Stomach smooth muscle (tissue), 2 donors: Measurements from ENCODE around the gene PLCB2.

Experiments used
- H3K27ac ChIP-seq: one replicate; pipeline ENCODE4 v1.7.0; 2013; ENCODE audit warnings: mild to moderate bottlenecking, low read length, inconsistent platforms
- H3K27me3 ChIP-seq, 2 donors: one replicate each; pipeline ENCODE4 v1.7.0; 2013; ENCODE audit warnings: low read length in 2 of 2; ENCODE audit not compliant: insufficient read depth in 2 of 2, control insufficient read depth in 1 of 2
- H3K36me3 ChIP-seq, 2 donors: one replicate each; pipeline ENCODE4 v1.7.0; 2013; ENCODE audit warnings: low read length in 2 of 2; ENCODE audit not compliant: control insufficient read depth in 2 of 2, insufficient read depth in 2 of 2
- H3K4me1 ChIP-seq: one replicate; pipeline ENCODE4 v1.7.0; 2013; ENCODE audit warnings: low read length; ENCODE audit not compliant: control insufficient read depth, insufficient read depth
- H3K4me3 ChIP-seq, 2 donors: one replicate each; pipeline ENCODE4 v1.7.0; 2013; ENCODE audit warnings: low read length in 2 of 2
- H3K9ac ChIP-seq, 2 donors: one replicate each; pipeline ENCODE4 v1.7.0; 2013; ENCODE audit warnings: low read length in 2 of 2, mild to moderate bottlenecking in 1 of 2
- H3K9me3 ChIP-seq, 2 donors: one replicate each; pipeline ENCODE4 v1.7.0; 2013; ENCODE audit warnings: low read length in 2 of 2; ENCODE audit not compliant: control insufficient read depth in 2 of 2
- donor health status: healthy.
- donor health status: Pancreatic carcinoma.

PLCB2 gene

DNA sequence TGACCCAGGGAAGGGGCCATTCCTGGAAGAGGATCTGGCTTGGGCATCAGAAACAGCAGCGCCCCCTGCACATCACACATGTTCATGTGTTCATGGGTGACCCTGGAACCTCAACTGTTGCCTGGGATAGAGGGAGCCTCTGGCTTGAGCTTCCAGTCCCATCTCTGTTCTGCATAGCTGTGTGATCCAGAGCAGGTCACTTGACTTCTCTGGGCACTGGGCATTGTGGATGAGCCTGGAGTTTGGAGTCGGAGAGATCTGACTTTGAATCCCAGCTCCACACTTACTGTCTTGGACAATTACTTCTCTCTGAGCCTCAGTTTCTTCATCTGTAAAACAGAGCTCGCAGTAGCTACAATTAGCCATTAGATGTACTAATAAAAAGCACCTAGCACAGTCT is 53.3 kb downstream of the PLCB2 start:
- no peak overlapping the region for H3K9ac ChIP-seq
- no peak overlapping the region for H3K27ac ChIP-seq
- H3K4me3 ChIP-seq: no peak overlapping the region
- peaks cover 6 to 10% of the 10 kb centered on the region in 2 donors for H3K27me3 ChIP-seq
- no peaks in the 10 kb centered on the region for H3K36me3 ChIP-seq
- H3K9me3 ChIP-seq: no peaks in the 10 kb centered on the region
- peaks cover 12% of the 10 kb centered on the region for H3K4me1 ChIP-seq

DNA sequence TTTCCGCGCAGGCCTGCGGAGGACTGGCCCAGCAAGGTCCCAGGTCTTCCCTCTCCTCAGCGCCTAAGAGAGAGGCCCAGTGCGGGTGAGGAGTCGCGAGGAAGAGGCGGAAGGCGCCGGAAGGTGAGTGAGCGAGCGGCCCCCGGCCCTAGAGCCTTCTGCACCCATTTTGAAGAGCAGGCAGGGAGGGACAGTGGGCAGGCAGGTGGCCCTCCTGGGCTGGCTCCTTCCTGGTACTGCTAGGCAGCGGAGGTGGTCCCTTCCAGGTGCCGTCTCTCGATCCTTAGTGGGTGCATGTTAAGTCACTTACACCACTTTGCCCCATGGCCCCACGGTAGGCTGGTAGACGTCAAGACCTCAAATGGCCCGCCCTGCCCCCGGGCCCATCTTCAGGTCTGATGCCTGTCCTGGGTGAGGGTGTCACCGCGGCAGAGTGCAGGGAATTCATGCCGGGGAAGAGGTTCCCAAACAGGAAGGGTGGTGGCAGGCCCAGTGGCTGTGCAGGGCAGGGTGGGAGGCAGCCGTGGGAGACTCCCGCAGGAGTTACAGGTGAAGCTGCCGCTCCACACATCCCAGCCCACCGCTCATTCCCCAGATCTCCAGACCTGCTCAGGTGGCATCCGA is 54.5 kb downstream of the PLCB2 start:
- Histone ChIP-seq H3K27ac (no peak overlapping the region), H3K9ac (peak overlapping the region; percentile 4 to 51)

DNA sequence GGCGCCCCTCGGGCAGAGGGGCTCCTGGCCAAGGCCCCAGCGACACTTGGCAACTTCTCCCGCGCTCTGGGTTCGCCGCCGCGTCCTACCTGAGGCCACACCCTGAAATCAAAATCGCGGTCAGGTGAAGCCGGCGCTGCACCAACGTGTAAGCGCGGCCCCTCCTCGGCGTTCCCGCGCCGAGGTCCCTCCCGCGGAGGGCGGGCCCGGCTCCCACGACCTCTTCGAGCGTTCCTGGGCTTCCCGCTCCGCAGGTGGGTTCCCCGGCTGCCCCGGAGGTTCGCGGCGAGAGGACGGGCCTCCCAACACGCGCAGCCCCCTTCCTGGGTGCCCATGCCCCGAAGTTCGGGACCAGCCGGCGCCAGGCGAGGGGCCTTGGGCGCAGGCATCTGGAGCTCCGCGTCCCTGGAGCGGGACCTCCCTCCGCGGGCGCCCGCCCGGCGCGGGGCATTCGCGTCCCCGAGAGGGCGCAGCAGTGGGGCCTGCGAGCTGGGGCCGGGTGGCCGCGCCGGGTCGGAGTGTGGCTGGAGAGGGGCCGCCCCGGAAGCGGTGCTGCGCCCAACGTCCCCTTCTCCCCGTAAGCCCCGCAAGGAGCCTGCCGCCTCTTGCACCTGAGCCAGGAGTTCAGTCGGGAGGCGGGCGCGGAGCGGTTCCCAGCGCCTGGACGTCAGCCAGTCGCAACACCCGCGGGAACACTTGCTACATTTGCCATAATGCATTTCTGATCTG is 55.1 kb downstream of the PLCB2 start:
- Histone ChIP-seq H3K9ac (peak overlapping the region; percentile 4 to 51), H3K4me1 (peaks cover 12% of the 10 kb centered on the region), H3K27me3 (peaks cover 2 to 7% of the 10 kb centered on the region in 2 donors), H3K36me3 (no peaks in the 10 kb centered on the region), H3K9me3 (no peaks in the 10 kb centered on the region), H3K4me3 (peak overlapping the region; percentile 50 to 79), H3K27ac (no peak overlapping the region)

More for the DNA sequence above, 54.5 kb downstream of the PLCB2 start:
- Histone ChIP-seq H3K4me1 (peaks cover 12% of the 10 kb centered on the region), H3K9me3 (no peaks in the 10 kb centered on the region), H3K4me3 (peak overlapping the region; percentile 50 to 79), H3K27me3 (peaks cover 4 to 7% of the 10 kb centered on the region in 2 donors), H3K36me3 (no peaks in the 10 kb centered on the region)

DNA sequence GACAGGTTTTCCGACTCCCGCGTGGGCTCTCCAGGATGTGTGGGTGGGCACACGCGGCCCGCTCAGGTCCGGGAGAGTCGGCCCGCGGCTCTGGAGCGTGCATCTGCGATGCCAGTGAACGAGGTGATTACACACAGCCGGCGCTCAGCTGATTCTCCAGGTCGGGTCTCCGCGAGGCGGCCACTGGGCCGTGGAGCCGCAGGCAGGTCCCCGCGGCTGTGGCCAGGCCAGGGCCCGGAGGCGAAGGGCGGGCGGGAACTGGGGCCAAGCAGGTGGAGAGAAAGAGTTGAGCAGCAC is 55.6 kb downstream of the PLCB2 start:
- no peak overlapping the region for H3K9ac ChIP-seq
- peaks cover 12% of the 10 kb centered on the region for H3K4me1 ChIP-seq
- H3K27me3 ChIP-seq: peaks cover 2 to 7% of the 10 kb centered on the region in 2 donors
- H3K4me3 ChIP-seq: peak overlapping the region in 1 of 2 donors; percentile 79
- H3K9me3 ChIP-seq: no peaks in the 10 kb centered on the region
- no peak overlapping the region for H3K27ac ChIP-seq
- no peaks in the 10 kb centered on the region for H3K36me3 ChIP-seq

DNA sequence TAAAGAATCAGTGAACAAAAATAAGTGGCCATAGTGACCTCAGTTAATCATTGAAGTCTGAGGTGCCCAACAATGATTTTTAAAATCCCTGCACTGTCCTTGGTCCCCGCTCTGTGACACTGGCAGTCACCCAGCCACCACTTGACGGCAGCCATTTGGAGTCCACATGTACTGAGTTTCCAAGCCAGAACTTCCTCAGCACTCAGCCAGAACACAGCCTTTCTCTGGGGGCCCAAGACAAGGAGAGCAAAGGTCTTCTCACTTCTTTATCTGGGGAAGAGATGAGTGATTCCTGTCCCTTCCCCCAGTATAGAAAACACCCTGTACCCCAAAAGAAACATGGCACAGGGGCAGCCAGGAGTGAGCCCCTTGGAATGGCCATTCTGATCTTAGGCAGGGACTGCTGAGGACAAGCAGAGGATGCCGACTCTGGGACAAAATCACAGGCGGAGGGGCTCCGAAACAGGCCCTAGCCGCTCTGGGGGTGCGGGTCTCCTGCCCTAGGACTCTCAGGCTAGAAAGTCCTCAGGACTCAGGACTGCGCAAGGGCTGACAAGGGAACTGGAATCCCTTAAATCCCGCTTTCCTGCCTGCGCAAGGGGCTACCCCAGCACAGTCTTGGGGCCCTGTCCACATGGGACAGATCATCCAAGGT is 56.1 kb downstream of the PLCB2 start:
- peaks cover 12% of the 10 kb centered on the region for H3K4me1 ChIP-seq
- H3K9me3 ChIP-seq: no peaks in the 10 kb centered on the region
- no peak overlapping the region for H3K9ac ChIP-seq
- H3K36me3 ChIP-seq: no peaks in the 10 kb centered on the region
- no peak overlapping the region for H3K27ac ChIP-seq
- peaks cover 2 to 7% of the 10 kb centered on the region in 2 donors for H3K27me3 ChIP-seq
- no peak overlapping the region for H3K4me3 ChIP-seq

DNA sequence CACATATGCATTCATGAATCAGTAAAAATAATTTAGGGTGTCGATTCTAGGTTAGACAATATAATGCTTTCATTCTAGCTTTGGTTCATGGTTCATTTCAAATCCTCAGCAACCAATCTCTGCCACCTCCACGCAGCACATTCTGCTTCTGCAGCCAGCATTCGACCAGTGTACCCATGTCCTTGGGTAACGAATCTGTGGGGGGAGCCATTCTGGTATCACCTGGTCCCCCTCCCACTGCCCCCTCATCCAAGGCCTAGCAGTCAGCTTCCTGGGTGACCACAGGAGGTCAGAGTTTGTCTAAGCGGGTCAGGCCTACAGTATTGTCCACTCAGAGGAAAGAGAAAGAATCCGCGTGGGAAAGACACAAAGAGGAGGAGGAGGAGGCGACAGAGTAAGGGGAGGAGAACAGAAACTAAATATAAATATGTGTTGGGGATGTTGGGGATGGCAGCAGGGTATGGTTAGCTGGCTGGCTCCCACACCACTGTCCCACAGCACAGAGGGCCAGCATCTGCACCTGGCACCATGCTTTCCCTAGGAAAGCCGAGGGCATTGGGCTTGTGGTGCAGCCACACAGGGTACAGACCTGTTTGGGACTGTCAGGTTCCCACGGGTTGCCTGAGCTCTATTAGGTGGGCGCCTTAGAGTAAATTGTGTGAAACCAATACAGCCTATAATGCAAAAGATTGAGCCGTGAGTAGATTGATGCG is 56.8 kb downstream of the PLCB2 start:
- no peaks in the 10 kb centered on the region for H3K36me3 ChIP-seq
- peaks cover 12% of the 10 kb centered on the region for H3K4me1 ChIP-seq
- H3K9ac ChIP-seq: no peak overlapping the region
- no peak overlapping the region for H3K27ac ChIP-seq
- no peaks in the 10 kb centered on the region for H3K9me3 ChIP-seq
- H3K4me3 ChIP-seq: no peak overlapping the region
- peaks cover 2 to 4% of the 10 kb centered on the region in 2 donors for H3K27me3 ChIP-seq

DNA sequence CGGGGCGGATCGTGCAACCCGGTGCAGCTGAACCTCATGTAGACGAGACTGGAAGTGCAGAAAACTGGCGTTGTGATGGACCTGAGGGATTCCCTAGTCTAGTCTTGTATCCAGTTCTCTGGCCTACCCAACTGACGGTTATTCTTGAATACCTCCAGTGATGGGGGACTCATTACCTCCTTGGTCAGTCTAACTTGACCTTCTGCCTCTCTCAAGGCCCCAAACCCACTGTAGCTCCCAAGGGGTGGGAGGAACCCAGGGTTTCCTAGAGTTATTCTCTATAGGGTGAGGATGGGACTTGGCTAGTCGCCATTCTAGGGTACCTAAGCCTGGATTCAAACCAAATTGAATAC is 57.5 kb downstream of the PLCB2 start:
- Histone ChIP-seq H3K4me1 (peaks cover 12% of the 10 kb centered on the region), H3K36me3 (no peaks in the 10 kb centered on the region), H3K4me3 (no peak overlapping the region), H3K9ac (no peak overlapping the region), H3K27ac (no peak overlapping the region), H3K27me3 (peaks cover 2 to 4% of the 10 kb centered on the region in 2 donors), H3K9me3 (no peaks in the 10 kb centered on the region)

DNA sequence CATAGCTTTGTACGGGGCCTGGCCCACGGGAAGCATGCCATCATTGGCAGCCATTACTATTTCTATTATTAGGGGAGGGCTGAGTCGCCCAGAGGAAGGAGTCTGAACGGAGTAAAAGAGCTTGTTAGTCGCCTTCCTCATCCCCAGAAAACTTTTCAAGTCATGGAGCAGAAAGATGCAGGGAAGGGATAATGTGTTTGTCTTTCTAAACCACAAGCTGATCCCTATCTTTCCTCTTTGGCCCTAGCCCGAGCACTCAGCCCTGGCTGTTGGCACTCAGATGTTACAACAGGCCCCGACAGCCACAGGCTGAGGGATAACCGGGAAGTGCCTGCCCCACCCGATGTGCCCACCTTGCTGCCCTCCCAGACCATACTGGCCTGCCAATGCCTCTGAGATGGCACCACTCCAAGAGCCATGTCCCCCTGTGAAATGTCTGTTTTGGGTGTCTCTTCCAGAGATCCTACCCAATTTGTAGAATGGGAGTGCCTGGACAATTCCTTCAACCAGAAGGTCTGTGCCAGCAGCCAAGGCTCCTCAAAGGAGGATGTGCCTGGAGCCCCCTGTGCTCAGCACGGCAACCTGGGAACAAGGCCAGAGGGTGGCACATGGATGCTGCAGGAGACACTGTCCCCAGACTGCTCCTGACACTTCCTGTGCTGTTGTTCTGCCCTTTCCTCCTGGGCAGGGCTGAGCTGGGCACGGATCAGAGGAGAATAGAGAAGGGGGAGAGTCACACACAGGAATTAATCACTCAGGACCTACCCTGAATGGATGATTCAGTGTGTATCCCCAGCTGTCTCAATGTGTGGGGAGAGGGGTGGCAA is 58.0 kb downstream of the PLCB2 start:
- peaks cover 2 to 4% of the 10 kb centered on the region in 2 donors for H3K27me3 ChIP-seq
- H3K36me3 ChIP-seq: no peaks in the 10 kb centered on the region
- peaks cover 12% of the 10 kb centered on the region for H3K4me1 ChIP-seq
- no peaks in the 10 kb centered on the region for H3K9me3 ChIP-seq
- H3K4me3 ChIP-seq: no peak overlapping the region
- H3K27ac ChIP-seq: no peak overlapping the region
- no peak overlapping the region for H3K9ac ChIP-seq

DNA sequence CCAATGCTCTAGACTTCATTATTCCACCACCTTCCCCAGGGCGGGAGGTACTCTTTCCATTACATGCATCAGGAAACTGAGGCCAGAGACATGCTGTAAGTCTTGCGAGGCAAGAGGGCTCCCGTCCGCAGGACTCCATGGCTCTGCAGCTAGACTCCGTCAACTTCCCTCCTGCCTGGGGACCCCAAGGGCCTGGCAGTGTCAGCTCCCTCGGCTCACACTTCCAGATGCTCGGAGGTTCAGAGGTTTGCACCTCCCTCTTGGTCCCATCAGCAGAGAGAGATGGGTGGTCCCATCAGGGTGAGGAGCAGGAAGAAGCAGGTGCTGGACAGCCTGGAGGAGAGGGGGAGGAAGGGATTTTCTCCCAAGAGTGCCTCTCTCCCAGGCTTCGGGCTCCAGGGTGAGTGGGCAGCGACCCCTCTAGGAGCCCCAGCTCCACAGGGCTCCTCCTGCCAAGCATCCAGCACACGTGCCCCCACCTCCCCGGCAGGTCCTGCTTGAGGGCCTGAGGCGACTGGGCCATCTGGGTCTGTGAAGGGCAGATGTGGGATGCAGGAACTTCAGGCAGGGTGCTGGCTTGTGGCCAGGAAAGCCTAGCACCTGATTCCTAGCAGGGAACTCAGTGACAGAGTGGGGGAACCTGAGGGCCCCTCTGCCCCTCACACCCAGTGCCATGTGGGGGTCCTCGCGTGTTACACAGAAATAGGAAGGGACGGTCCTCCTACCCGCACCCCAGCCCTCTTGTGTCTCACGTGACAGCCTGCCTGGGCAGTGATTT is 59.5 kb downstream of the PLCB2 start:
- peaks cover 7% of the 10 kb centered on the region for H3K4me1 ChIP-seq
- no peak overlapping the region for H3K27ac ChIP-seq
- H3K9ac ChIP-seq: no peak overlapping the region
- no peak overlapping the region for H3K4me3 ChIP-seq
- peaks cover under 1 to 1% of the 10 kb centered on the region in 2 donors for H3K27me3 ChIP-seq
- H3K36me3 ChIP-seq: no peaks in the 10 kb centered on the region
- H3K9me3 ChIP-seq: no peaks in the 10 kb centered on the region
